HG03439 (cell line): Measurements from ENCODE around the gene TNFRSF8.

Source experiments
- ATAC-seq: cut with Tn5 transposase; IDR thresholded peaks from one replicate; pipeline ENCODE4 v1.9.1; 2021; ENCODE audit warnings: mild to moderate bottlenecking, moderate library complexity; ENCODE audit not compliant: unreplicated experiment

The TNFRSF8 gene

DNA sequence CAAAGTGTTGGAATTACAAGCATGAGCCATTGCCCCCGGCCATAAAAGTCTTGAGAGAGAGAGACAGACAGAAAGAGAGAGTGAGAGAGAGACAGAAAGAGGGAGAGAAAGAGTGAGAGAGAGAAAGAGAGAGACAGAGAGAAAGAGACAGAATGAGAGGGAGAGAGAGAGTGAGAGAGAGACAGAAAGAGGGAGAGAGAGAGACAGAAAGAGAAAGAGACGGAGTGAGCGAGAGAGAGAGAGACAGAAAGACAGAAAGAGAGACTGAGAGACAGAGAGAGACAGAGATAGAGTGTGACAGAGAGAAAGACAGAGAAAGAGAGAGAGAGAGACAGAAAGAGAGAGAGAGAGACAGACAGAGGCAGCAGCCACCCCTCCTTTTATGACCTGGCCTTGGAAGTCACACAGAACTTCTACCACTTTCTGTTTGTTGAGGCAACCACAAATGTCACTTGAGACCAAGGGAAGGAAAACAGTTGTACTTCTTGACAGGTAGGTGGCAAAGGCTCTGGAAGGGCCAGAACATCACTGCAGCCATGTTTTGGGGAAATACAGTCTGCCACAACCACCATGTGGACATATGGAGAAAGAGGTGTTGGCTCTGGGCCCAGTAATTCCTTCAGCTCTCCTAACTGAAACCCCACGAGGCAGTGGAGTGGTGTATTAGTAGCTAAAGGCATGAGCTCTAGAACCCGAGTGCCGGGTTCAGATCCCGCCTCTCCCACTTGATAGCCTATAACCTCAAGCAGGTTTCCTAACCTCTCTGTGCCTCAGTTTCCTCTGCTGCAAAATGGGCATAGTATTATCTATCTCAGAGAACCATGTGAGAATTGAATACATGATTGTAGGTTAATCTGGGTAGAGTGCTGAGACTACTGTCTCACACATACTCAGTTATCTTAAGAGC lies 50.6 kb downstream of the TNFRSF8 start:
- ATAC-seq, result no peak

DNA sequence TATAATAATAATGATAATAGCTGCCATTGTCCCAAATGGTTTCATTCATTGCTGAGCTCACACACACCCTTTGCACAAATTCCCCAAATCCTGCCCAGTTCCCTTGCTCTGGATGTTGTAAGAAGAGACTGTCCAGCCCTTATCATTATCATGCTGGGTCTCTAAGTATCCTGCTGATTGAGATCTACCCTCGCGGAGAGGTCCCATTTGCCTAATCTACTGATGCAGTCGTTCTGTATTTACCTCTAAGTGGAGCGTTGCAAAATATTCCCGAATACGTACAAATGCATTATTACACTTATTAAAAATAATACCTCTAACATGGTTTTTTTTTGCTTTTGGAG lies 51.2 kb downstream of the TNFRSF8 start:
- ATAC-seq, result no peak

DNA sequence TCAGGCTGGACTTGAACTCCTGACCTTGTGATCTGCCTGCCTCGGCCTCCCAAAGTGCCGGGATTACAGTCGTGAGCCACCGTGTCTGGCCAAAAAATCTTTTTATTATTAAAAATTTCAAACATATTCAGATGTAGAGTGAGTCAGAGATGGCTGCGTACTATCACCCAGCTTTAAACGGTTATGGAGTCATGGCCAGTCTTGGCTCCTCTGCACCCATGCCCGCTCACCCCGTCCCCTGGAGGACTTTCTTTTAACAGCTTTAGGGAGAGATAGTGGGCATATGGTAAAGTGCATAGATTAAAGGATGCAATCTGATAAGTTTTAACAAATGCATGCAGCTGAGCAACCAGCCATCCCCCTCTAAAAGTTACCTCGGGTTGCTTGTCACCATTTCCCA lies 51.8 kb downstream of the TNFRSF8 start:
- no peak for ATAC-seq

DNA sequence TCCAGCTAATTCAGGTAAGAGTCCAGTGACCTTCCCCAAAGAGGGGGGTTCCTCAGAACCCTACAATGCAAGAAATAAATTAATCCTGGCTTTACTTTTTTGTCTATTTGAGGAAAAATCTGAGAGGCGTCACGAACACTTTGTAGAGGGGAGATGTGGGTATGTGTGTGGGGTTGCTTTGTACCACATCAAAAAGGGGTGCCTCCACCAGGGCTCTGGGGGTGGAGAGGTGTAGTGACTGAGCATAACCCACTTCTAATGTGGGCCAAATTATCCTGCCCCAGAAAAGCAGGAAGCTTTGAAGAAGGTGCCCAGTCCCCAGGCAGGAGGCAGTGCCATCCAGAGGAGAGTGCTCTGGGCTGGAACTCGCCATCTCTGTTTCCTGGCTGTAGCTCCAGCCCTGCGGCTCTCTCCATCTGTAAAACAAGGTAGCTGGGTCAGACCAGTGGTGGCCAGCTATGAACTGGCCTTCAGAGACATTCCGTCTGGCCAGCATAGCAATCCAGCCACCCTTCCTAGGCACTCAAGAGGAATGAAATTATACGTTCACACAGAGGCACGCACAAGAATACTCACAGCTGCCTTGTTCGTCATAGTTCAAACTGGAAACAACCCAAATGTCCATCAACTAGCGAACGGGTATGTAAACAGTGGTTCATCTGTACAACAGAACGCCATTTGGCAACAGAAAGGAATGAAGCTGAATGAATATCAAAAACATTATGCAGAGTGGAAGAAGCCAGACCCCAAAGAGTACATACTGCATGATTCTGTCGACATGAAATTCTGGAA lies 58.3 kb downstream of the TNFRSF8 start:
- no peak for ATAC-seq

DNA sequence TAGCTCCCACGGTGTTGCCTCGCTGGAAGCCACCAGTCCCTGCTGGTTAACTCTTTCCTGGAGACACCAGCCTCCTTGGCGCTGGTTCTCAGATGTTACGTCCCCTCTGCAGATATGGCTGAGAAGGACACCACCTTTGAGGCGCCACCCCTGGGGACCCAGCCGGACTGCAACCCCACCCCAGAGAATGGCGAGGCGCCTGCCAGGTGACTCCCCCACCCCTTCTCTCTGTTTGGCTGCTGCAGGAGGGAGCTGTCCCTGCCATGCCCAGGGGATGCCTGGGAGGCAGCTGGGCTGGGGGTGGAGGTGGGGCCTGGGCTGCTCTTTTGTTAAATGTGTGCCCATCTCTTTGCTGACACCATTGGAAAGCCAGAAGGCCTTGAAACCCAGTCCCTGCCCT lies 60.1 kb downstream of the TNFRSF8 start:
- ATAC-seq, result no peak

DNA sequence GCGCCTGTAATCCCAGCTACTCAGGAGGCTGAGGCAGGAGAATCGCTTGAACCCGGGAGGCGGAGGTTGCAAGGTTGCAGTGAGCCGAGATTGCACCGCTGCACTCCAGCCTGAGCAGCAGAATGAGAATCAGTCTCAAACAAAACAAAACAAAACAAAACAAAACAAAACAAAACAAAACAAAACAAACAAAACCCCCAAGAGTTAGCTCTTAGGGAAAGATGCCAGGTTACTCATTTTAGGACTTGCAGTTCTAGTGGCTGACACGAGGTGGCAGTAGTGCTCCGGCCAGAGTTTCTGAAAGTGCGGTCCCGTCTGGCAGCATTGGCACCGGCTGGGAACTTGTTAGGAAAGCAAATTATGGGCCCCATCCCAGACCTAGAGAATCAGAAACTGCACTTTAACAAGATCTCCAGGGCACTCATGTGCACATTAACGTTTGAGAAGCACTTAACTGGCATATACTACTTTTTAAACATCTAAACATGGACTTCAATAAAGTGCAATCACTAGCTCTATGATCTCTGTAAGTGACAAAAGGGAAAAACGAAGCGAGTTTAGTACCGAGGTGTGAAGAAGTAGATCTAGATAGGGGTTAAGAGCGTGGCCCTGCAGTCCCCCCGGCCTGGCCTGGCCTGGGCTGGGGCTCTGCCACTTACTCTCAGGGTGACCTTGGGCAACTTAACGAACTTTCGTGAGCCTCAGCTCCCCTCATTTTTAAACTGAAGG lies 61.8 kb downstream of the TNFRSF8 start:
- ATAC-seq, result no peak

- ATAC-seq, result no peak
These were observed 62.6 kb downstream of the TNFRSF8 start for GRCh38 chr1:12125422-12126355.

DNA sequence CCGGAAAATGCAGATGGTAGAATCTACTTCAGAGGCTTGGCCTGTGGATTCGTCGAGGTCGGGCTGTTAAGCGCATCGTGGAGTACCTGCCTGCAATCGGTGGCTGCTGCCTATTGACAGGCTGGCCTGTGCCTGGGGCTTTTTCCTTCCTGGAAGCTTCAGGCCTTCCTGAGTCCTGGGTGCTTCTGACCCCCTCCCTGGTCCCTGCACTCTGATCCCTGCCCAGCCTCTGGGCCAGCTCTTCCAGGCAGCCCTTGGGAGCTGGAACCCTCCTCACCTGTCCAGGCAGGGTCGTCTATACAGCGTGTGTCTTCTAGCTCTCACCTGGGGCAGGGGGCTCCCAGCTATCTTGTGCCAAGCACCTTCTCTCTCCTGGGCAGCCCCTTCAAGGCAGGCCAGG lies 63.7 kb downstream of the TNFRSF8 start:
- no peak for ATAC-seq

GRCh38 chr1:12127206-12127810 lies 64.2 kb downstream of the TNFRSF8 start:
- ATAC-seq, result no peak

DNA sequence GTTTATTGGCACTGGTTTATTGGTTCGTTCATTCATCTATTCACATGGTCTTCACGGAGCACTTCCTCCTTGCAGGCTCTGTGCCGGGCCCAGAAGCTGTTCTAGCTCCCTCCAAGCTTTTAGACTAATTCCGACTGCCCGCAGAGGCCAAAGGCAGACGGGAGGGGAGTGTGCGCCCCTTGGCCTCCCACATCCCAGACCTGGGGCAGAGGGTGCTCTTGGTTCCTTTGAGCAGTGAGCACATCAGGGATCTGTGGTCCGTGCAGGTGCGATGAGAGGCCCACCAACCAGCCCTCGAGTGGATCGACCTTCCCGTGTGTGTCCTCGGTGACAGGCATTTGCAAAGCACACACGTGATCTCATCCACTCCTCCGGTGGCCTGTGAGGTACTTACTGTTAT lies 65.0 kb downstream of the TNFRSF8 start:
- no peak for ATAC-seq

DNA sequence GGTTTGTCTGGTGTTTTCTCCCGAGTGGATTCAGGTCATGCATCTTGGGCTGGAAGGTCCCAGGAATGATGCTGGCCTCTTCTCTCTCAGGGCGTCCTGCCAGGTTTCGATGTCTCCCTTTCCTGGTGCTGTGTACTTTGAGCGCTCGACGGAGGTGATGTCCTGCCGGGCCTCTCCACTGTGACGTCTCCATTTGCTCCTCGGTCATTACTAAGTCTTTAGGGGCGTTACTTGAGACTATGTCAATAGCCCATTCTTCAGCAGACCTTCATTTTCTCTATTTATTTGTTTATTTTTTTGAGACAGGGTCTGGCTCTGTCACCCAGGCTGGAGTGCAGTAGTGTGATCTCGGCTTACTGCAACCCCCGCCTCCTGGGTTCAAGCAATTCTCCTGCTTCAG lies 66.5 kb downstream of the TNFRSF8 start:
- no peak for ATAC-seq

DNA sequence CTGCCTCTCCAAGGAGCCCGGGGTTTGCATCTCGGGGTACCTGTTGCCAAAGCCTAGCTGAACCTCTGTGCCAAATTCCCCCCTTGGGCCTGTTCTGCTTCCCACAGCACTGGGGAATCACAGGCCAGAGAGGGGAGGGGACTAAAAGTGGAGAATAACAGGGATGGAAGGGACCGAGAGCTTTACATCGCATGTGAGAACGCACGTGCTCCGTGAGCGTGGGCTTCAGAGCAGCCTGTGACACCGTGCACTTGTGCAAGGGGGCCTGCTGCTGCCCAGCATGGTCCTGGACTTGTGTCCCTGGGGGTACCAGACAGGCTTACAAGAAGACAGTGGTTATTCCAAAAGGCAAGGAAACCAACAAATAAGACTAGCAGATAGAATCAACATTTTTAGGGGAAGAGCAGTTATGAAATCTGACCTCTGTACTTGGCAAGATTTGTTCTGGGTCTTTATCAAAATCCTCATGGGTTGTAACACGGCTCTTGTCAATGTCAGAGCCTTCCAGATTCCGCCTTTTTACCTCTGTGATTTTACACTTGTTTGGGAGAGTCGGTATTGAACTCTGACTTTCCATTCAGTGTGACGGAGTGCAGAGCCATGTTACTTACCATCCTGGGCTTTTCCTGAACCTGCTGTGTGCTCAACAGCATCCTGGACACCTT lies 67.5 kb downstream of the TNFRSF8 start:
- no peak for ATAC-seq

GRCh38 chr1:12132078-12132477 lies 69.0 kb downstream of the TNFRSF8 start:
- ATAC-seq, result no peak

- no peak for ATAC-seq
These were observed 71.6 kb downstream of the TNFRSF8 start for GRCh38 chr1:12134716-12135115.

GRCh38 chr1:12135612-12136011 lies 72.5 kb downstream of the TNFRSF8 start:
- no peak for ATAC-seq

- ATAC-seq, result no peak
These were observed 74.0 kb downstream of the TNFRSF8 start for GRCh38 chr1:12136916-12137610.

GRCh38 chr1:12138196-12139168 lies 75.4 kb downstream of the TNFRSF8 start:
- no peak for ATAC-seq

DNA sequence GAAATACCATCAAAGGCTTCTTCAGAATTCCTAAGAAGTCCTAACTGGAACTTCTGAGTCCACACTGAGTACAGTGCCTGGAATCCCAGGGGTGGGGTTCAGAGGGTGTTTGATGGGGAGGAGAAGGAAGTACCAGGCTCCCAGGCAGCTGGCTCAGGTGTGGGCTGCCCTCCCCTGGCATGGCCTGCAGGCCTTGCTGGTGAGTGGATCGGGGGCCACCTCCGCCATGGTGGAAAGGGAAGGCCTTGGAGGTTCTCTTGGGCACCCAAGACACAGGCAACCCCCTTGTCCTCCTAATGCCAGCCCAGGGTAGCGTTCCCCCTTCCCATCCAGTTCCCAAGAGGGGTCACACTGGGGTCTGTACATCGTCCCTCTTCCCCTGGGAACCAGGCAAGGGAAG lies 76.9 kb downstream of the TNFRSF8 start:
- no peak for ATAC-seq
